HCT116 (cell line): ENCODE results near the gene PLA2G2F.

Experiments
- EGR1 ChIP-seq: IDR thresholded peaks from 2 replicates; pipeline ENCODE4 v1.6.1; 2012; ENCODE audit warnings: low read depth
- EZH2 ChIP-seq: fragments of 200-600 bp; sonication (generic); IDR thresholded peaks from 2 replicates; pipeline ENCODE4 v1.6.1; 2017; ENCODE audit warnings: antibody characterized with exemption, mixed run types
- EZH2phosphoT487 ChIP-seq: fragments of 200-600 bp; IDR thresholded peaks from 2 replicates; pipeline ENCODE4 v1.6.1; 2018; ENCODE audit warnings: antibody characterized with exemption, borderline replicate concordance
- POLR2A ChIP-seq: IDR thresholded peaks from 2 replicates; pipeline ENCODE4 v1.7.0; 2011; ENCODE audit warnings: borderline replicate concordance; ENCODE audit not compliant: insufficient read depth, insufficient read length; ENCODE audit errors: extremely low read depth
- RAD21 ChIP-seq: IDR thresholded peaks from 2 replicates; pipeline ENCODE4 v1.6.1; 2012; ENCODE audit warnings: low read depth, mild to moderate bottlenecking
- TCF7L2 ChIP-seq: IDR thresholded peaks from 2 replicates; pipeline ENCODE4 v1.7.0; 2011; ENCODE audit warnings: borderline replicate concordance, inconsistent platforms; ENCODE audit not compliant: insufficient read depth, insufficient read length; ENCODE audit errors: extremely low read depth
- YY1 ChIP-seq: IDR thresholded peaks from 2 replicates; pipeline ENCODE4 v1.6.1; 2011; ENCODE audit warnings: low read length, low read depth, moderate library complexity, mild to moderate bottlenecking; ENCODE audit not compliant: insufficient replicate concordance; ENCODE audit errors: extremely low read depth
- ZNF274 ChIP-seq: fragments of 200-500 bp; sonication (Bioruptor generic); IDR thresholded peaks from 2 replicates; pipeline ENCODE4 v1.6.1; 2014; ENCODE audit warnings: mild to moderate bottlenecking, low read depth, low read length, inconsistent platforms
- TF ChIP-seq, protein P1 (sequence below), 3 experiments: fragments of 200-600 bp in 1 of 3; sonication (generic) in 1 of 3; IDR thresholded peaks in 2 of 3; conservative IDR thresholded peaks in 1 of 3; 2 replicates each; pipeline ENCODE4 v1.5.1; 2012 to 2017; ENCODE audit warnings: low read depth in 2 of 3, low read length in 2 of 3, antibody characterized with exemption in 1 of 3, borderline replicate concordance in 1 of 3, control low read depth in 1 of 3, mild to moderate bottlenecking in 1 of 3, mixed read lengths in 1 of 3, mixed run types in 1 of 3, moderate library complexity in 1 of 3; ENCODE audit not compliant: insufficient read depth in 1 of 3
- TF ChIP-seq, protein P2 (sequence below): IDR thresholded peaks from 2 replicates; pipeline ENCODE4 v1.6.1; 2012; ENCODE audit warnings: low read depth
- TF ChIP-seq, protein P3 (sequence below): IDR thresholded peaks from 2 replicates; pipeline ENCODE4 v1.6.1; 2012

DNA sequence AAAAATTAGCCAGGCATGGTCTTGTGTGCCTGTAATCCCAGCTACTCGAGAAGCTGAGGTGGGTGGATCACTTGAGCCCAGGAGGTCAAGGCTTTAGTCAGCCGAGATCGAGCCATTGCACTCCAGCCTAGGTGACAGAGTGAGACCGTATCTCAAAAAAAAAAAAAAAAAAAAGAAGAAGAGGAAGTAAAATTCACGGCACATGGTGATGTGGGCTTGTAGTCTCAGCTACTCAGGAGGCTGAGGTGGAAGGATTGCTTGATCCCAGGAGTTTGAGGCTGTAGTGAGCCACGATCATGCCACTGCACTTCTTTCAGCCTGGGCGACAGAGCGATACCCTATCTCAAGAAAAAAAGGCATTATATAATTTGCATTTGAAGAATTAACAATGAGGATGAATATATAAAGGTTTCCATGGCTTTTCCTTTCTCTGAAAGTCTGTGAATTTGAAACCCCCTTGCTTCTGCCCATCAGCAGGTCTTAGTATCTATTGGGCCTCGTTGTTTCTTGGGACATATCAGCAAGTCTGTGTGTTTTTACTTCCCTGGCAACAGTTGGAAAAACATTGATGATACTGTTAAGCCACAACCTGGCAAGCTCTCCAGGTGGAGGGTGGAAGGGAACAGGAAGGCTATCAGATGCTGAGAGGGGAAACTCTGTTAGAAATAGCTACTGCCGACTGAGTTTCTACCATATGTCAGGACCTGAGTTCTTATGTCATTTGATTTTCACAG is 15.2 kb upstream of the PLA2G2F start:
- TF ChIP-seq, protein P1, sequence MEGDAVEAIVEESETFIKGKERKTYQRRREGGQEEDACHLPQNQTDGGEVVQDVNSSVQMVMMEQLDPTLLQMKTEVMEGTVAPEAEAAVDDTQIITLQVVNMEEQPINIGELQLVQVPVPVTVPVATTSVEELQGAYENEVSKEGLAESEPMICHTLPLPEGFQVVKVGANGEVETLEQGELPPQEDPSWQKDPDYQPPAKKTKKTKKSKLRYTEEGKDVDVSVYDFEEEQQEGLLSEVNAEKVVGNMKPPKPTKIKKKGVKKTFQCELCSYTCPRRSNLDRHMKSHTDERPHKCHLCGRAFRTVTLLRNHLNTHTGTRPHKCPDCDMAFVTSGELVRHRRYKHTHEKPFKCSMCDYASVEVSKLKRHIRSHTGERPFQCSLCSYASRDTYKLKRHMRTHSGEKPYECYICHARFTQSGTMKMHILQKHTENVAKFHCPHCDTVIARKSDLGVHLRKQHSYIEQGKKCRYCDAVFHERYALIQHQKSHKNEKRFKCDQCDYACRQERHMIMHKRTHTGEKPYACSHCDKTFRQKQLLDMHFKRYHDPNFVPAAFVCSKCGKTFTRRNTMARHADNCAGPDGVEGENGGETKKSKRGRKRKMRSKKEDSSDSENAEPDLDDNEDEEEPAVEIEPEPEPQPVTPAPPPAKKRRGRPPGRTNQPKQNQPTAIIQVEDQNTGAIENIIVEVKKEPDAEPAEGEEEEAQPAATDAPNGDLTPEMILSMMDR (IDR thresholded peaks at IDR 0.05 in 2 of 3, conservative IDR thresholded peaks at IDR 0.05 in 1 of 3; ENCODE audit: borderline replicate concordance in 1 of 3, insufficient read depth in 1 of 3, low read depth in 2 of 3, low read length in 2 of 3): no peak
- TF ChIP-seq EGR1 (no peak), EZH2 (no peak), EZH2phosphoT487 (no peak), ZNF274 (no peak), RAD21 (no peak), TCF7L2 (no peak), YY1 (no peak), POLR2A (no peak)
- TF ChIP-seq, protein P2, sequence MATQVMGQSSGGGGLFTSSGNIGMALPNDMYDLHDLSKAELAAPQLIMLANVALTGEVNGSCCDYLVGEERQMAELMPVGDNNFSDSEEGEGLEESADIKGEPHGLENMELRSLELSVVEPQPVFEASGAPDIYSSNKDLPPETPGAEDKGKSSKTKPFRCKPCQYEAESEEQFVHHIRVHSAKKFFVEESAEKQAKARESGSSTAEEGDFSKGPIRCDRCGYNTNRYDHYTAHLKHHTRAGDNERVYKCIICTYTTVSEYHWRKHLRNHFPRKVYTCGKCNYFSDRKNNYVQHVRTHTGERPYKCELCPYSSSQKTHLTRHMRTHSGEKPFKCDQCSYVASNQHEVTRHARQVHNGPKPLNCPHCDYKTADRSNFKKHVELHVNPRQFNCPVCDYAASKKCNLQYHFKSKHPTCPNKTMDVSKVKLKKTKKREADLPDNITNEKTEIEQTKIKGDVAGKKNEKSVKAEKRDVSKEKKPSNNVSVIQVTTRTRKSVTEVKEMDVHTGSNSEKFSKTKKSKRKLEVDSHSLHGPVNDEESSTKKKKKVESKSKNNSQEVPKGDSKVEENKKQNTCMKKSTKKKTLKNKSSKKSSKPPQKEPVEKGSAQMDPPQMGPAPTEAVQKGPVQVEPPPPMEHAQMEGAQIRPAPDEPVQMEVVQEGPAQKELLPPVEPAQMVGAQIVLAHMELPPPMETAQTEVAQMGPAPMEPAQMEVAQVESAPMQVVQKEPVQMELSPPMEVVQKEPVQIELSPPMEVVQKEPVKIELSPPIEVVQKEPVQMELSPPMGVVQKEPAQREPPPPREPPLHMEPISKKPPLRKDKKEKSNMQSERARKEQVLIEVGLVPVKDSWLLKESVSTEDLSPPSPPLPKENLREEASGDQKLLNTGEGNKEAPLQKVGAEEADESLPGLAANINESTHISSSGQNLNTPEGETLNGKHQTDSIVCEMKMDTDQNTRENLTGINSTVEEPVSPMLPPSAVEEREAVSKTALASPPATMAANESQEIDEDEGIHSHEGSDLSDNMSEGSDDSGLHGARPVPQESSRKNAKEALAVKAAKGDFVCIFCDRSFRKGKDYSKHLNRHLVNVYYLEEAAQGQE: no peak
- TF ChIP-seq, protein P3, sequence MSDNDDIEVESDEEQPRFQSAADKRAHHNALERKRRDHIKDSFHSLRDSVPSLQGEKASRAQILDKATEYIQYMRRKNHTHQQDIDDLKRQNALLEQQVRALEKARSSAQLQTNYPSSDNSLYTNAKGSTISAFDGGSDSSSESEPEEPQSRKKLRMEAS: no peak
